Kidney capillary endothelial cell (primary cell): ENCODE data around the gene XPR1.

Source experiments
- DNase-seq: peaks from one replicate; pipeline ENCODE4 v3.0.0-alpha.2; 2018; ENCODE audit warnings: low spot score

Gene XPR1

GRCh38 chr1:180934563-180934962 lies 302.7 kb downstream of the XPR1 start:
- no peak for DNase-seq

GRCh38 chr1:180935326-180936109 lies 303.7 kb downstream of the XPR1 start:
- DNase-seq = no peak

GRCh38 chr1:180936110-180937011 lies 304.5 kb downstream of the XPR1 start:
- DNase-seq = no peak

GRCh38 chr1:180937012-180937372 lies 305.2 kb downstream of the XPR1 start:
- DNase-seq = no peak

GRCh38 chr1:180937624-180938225 lies 305.9 kb downstream of the XPR1 start:
- no peak for DNase-seq

GRCh38 chr1:180939073-180939710 lies 307.4 kb downstream of the XPR1 start:
- DNase-seq = no peak

- DNase-seq = no peak
Measured at GRCh38 chr1:180939711-180940103, 307.9 kb downstream of the XPR1 start.
